HepG2 (cell line): ENCODE results near the gene DMRTC1.
"Not testable (repeated sequence)": the region's sequence is repeated elsewhere in the genome, so short reads cannot be mapped to it uniquely, and the experiment has no call there.

Experiments
- CBX5 ChIP-seq: sonication (generic); formaldehyde crosslinking; IDR thresholded peaks from 2 replicates; pipeline ENCODE4 v1.4.0; 2020; ENCODE audit warnings: missing genetic modification reagents, borderline replicate concordance
- CC2D1A ChIP-seq: sonication (generic); formaldehyde crosslinking; IDR thresholded peaks from 2 replicates; pipeline ENCODE4 v1.8.1; 2023; ENCODE audit warnings: mild to moderate bottlenecking, missing genetic modification reagents
- TF ChIP-seq, protein P1 (sequence below), 2 experiments: IDR thresholded peaks; 2 replicates each; pipeline ENCODE4 v1.6.1; 2011 to 2012; ENCODE audit warnings: low read length in 2 of 2, borderline replicate concordance in 1 of 2, low read depth in 1 of 2, mild to moderate bottlenecking in 1 of 2, moderate library complexity in 1 of 2
- TF ChIP-seq, protein P2 (sequence below): IDR thresholded peaks from 2 replicates; pipeline ENCODE4 v1.6.1; 2016; ENCODE audit warnings: low read depth, missing genetic modification reagents, missing compliant biosample characterization

DNA sequence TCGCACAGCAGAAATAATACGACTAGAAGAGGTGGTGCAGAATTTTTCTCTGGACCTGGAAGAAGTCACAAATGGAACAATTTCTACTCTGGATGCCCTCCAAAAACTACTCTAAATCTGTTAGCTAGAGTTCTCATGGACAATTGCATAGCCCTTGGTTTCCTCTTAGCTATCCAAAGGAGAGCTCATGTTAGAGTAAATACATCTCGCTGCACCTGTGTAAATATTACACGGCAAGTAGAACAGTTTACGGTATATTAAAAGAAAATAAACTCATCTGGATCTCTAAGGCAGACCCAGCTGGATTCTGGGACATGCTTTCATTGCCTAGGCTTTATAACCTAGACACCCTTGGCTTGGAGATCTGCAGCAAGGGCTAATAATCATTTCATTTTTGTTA lies 28.2 kb upstream of the DMRTC1 start:
- not testable (repeated sequence) for TF ChIP-seq CC2D1A; CBX5 (CRISPR knock-in tag)
- TF ChIP-seq, protein P1, sequence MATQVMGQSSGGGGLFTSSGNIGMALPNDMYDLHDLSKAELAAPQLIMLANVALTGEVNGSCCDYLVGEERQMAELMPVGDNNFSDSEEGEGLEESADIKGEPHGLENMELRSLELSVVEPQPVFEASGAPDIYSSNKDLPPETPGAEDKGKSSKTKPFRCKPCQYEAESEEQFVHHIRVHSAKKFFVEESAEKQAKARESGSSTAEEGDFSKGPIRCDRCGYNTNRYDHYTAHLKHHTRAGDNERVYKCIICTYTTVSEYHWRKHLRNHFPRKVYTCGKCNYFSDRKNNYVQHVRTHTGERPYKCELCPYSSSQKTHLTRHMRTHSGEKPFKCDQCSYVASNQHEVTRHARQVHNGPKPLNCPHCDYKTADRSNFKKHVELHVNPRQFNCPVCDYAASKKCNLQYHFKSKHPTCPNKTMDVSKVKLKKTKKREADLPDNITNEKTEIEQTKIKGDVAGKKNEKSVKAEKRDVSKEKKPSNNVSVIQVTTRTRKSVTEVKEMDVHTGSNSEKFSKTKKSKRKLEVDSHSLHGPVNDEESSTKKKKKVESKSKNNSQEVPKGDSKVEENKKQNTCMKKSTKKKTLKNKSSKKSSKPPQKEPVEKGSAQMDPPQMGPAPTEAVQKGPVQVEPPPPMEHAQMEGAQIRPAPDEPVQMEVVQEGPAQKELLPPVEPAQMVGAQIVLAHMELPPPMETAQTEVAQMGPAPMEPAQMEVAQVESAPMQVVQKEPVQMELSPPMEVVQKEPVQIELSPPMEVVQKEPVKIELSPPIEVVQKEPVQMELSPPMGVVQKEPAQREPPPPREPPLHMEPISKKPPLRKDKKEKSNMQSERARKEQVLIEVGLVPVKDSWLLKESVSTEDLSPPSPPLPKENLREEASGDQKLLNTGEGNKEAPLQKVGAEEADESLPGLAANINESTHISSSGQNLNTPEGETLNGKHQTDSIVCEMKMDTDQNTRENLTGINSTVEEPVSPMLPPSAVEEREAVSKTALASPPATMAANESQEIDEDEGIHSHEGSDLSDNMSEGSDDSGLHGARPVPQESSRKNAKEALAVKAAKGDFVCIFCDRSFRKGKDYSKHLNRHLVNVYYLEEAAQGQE (IDR thresholded peaks at IDR 0.05; ENCODE audit: borderline replicate concordance in 1 of 2, low read depth in 1 of 2, low read length in 2 of 2) = not testable (repeated sequence)
- TF ChIP-seq, protein P2, sequence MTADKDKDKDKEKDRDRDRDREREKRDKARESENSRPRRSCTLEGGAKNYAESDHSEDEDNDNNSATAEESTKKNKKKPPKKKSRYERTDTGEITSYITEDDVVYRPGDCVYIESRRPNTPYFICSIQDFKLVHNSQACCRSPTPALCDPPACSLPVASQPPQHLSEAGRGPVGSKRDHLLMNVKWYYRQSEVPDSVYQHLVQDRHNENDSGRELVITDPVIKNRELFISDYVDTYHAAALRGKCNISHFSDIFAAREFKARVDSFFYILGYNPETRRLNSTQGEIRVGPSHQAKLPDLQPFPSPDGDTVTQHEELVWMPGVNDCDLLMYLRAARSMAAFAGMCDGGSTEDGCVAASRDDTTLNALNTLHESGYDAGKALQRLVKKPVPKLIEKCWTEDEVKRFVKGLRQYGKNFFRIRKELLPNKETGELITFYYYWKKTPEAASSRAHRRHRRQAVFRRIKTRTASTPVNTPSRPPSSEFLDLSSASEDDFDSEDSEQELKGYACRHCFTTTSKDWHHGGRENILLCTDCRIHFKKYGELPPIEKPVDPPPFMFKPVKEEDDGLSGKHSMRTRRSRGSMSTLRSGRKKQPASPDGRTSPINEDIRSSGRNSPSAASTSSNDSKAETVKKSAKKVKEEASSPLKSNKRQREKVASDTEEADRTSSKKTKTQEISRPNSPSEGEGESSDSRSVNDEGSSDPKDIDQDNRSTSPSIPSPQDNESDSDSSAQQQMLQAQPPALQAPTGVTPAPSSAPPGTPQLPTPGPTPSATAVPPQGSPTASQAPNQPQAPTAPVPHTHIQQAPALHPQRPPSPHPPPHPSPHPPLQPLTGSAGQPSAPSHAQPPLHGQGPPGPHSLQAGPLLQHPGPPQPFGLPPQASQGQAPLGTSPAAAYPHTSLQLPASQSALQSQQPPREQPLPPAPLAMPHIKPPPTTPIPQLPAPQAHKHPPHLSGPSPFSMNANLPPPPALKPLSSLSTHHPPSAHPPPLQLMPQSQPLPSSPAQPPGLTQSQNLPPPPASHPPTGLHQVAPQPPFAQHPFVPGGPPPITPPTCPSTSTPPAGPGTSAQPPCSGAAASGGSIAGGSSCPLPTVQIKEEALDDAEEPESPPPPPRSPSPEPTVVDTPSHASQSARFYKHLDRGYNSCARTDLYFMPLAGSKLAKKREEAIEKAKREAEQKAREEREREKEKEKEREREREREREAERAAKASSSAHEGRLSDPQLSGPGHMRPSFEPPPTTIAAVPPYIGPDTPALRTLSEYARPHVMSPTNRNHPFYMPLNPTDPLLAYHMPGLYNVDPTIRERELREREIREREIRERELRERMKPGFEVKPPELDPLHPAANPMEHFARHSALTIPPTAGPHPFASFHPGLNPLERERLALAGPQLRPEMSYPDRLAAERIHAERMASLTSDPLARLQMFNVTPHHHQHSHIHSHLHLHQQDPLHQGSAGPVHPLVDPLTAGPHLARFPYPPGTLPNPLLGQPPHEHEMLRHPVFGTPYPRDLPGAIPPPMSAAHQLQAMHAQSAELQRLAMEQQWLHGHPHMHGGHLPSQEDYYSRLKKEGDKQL (CRISPR knock-in tag) = not testable (repeated sequence)
